ENCODE results near the gene RHD. TPM values are rescaled to one million over a fixed set of nuclear protein-coding genes. Genes with fewer than 3 reads are reported as not detected.
"Not testable (repeated sequence)": the region's sequence is repeated elsewhere in the genome, so short reads cannot be mapped to it uniquely, and the experiment has no call there.

Gene RHD
- total and polyA plus RNA-seq, 4 donors = not detected

DNA sequence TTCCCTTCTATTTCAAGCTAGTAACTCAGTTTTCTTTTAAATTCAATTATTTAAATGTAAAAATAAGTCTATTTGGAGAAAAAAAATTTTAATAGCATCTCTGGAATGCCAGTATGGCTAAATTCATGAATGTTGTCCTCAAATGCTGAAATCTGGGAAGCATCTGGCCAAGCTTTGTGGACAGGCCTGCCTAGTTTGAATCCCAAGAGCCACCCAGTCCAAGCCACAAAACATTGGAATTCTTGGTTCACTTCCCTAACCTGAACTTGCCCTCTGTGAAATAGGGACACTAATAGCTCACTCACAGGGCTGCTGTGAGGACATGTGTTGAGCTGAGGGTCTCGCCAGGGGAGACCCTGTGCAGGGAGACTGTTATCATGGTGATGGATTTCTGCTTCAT, 37.2 kb downstream of the RHD start:
- 90 to 96% methylated on average over 1 of the region's 1 CpG for WGBS, 2 donors
- H3K27ac ChIP-seq (ENCODE audit: low read depth in 1 of 2, low read length in 2 of 2); DNase-seq; H3K4me3 ChIP-seq (ENCODE audit: low read length in 2 of 2); H3K36me3 ChIP-seq (ENCODE audit: control insufficient read depth in 1 of 2, insufficient read depth in 2 of 2, low read length in 1 of 2); intact Hi-C loops (cut with DNase I); ATAC-seq (ENCODE audit: low FRiP score); H3K9me3 ChIP-seq (ENCODE audit: control insufficient read depth, low read length); H3K27me3 ChIP-seq (ENCODE audit: control insufficient read depth in 1 of 2, insufficient read depth in 2 of 2, low read length in 1 of 2); H3K4me1 ChIP-seq (ENCODE audit: control insufficient read depth in 1 of 2, insufficient read depth in 2 of 2, low read length in 2 of 2): not testable (repeated sequence)

DNA sequence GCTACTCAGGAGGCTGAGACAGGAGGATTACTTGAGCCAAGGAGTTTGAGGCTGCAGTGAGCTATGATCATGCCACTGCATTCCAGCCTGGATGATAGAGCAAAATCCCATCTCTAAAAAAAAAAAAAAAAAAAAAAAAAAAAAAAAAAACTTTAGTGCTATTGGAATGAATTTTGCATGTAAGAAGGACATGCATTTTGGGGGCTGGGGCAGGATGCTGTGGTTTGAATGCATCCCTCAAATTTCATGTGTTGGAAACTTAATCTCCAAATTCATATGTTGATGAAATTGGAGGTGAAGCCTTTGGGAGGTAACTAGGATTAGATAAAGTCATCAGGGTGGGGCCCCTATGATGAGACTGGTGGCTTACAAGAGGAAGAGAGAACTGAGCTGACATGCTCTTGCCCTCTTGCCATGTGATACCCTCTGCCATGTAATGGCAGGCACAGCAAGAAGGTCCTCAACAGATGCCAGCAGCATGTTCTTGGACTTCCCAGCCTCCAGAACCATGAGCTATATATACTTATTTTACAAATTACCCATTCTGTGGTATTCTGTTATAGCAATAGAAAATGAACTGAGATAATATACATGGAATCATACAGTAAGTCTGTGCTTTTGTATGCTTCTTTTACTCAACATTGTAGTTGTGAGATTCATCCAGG, 40.6 kb downstream of the RHD start:
- ATAC-seq (ENCODE audit: low FRiP score); H3K36me3 ChIP-seq (ENCODE audit: control insufficient read depth in 1 of 2, insufficient read depth in 2 of 2, low read length in 1 of 2); H3K27me3 ChIP-seq (ENCODE audit: control insufficient read depth in 1 of 2, insufficient read depth in 2 of 2, low read length in 1 of 2); H3K27ac ChIP-seq (ENCODE audit: low read depth in 1 of 2, low read length in 2 of 2); DNase-seq; H3K9me3 ChIP-seq (ENCODE audit: control insufficient read depth, low read length); H3K4me1 ChIP-seq (ENCODE audit: control insufficient read depth in 1 of 2, insufficient read depth in 2 of 2, low read length in 2 of 2); intact Hi-C loops (cut with DNase I); H3K4me3 ChIP-seq (ENCODE audit: low read length in 2 of 2): not testable (repeated sequence)

DNA sequence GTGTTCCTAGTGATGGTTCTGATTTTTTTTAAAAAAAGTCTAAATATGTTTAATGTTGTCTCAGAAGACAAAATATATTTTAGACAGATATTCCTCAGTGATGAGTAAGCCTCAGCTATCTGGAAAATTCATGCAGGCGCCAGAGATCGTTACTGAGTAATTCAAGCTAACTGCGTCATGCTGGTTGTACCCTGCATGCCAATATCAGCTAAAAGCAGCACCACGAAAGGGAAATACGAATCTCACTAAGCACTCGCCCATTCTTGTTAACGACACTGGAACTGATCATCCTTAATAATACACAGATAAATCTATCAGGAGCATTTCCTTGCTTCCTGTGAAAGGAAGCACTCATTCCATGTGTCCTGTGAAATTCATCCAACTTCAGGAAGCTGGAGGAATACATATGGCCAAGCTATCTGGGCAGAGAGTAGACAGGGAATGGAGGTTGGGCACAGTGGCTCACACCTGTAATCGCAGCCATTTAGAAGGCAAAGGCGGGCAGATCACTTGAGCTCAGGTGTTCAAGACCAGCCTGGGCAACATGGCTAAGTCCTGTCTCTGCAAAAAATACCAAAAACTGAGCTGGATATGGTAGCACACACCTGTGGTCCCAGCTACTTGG, 48.1 kb downstream of the RHD start:
- H3K9me3 ChIP-seq (ENCODE audit: control insufficient read depth, low read length); H3K4me1 ChIP-seq (ENCODE audit: control insufficient read depth in 1 of 2, insufficient read depth in 2 of 2, low read length in 2 of 2); H3K4me3 ChIP-seq (ENCODE audit: low read length in 2 of 2); H3K36me3 ChIP-seq (ENCODE audit: control insufficient read depth in 1 of 2, insufficient read depth in 2 of 2, low read length in 1 of 2); intact Hi-C loops (cut with DNase I); DNase-seq; H3K27ac ChIP-seq (ENCODE audit: low read depth in 1 of 2, low read length in 2 of 2); H3K27me3 ChIP-seq (ENCODE audit: control insufficient read depth in 1 of 2, insufficient read depth in 2 of 2, low read length in 1 of 2); ATAC-seq (ENCODE audit: low FRiP score): not testable (repeated sequence)
- WGBS, 2 donors = 87 to 88% methylated on average over 9 of the region's 9 CpGs

DNA sequence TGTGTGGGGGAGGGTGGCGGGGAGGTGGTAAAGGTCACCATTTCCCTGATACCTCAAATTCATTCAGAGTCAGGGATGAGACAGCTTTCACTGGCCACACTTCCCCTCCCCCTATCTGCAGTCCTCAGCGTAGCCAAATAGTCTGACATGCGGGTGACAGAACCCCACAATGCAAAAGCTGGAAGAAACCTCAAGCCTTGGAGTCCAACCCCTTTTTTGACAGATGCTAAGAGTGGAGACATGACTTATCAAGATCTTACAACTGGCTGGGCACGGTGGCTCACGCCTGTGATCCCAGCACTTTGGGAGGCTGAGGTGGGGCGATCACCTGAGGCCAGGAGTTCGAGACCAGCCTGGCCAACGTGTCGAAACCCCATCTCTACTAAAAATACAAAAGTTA, 49.8 kb downstream of the RHD start:
- DNase-seq; ATAC-seq (ENCODE audit: low FRiP score); H3K4me3 ChIP-seq (ENCODE audit: low read length in 2 of 2); H3K4me1 ChIP-seq (ENCODE audit: control insufficient read depth in 1 of 2, insufficient read depth in 2 of 2, low read length in 2 of 2); H3K36me3 ChIP-seq (ENCODE audit: control insufficient read depth in 1 of 2, insufficient read depth in 2 of 2, low read length in 1 of 2); H3K27me3 ChIP-seq (ENCODE audit: control insufficient read depth in 1 of 2, insufficient read depth in 2 of 2, low read length in 1 of 2); H3K27ac ChIP-seq (ENCODE audit: low read depth in 1 of 2, low read length in 2 of 2); intact Hi-C loops (cut with DNase I); H3K9me3 ChIP-seq (ENCODE audit: control insufficient read depth, low read length): not testable (repeated sequence)
- WGBS, 2 donors = 85 to 86% methylated on average over 8 of the region's 9 CpGs

DNA sequence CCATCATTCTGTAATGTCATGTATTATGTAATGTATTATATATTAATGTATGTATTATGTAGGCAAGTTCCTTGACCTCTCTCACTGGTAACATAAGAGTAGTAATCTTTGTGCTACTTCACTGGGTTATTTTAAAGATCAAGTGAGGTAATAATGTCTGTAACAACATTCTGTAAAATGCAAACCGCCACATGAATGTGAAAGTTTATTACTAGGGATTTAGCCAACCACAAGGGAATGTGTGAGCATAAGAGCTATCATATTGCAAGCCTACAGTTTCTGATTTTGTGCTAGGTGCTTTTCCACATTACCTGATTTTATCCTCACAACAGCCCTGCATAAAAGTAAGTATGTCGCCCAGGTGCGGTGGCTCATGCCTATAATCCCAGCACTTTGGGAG, 52.1 kb downstream of the RHD start:
- intact Hi-C loops (cut with DNase I); ATAC-seq (ENCODE audit: low FRiP score): not testable (repeated sequence)
- WGBS, 2 donors = 96% methylated on average over 3 of the region's 3 CpGs

DNA sequence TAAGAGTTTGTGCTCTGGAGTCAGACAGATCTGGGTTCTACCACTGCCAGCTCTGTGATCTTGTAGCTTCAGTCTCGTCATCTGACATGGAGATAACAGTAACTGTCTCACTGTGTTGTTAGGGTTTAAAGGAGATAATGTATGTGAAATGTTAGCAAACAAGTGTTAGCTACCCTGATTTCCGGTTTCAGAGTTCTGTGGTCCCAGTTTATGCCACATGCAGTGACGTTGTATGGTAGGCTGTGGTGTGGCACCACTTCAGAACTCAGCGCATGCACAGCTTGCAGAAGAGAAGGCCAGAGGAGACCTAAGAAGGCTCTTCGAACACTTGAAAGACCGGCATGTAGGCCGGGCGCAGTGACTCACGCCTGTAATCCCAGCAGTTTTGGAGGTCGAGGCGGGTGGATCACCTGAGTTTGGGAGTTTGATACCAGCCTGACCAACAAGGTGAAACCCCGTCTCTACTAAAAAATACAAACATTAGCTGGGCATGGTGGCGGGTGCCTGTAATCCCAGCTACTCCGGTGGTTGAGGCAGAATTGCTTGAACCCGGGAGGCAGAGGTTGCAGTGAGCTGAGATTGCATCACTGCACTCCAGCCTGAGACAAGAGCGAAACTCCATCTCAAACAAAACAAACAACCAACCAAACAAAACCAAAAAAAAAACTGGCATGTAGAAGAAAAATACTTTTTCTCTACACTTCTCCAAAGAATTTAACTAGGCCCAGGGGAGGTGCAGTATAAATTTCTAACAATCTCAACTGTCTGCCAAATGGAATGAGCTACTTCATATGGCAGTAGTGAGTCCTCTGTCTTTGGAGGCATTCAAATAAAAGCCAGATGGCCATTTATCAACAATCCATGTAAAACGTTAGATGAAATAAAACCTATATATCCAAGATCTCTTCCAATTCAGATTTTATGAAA, 55.8 kb downstream of the RHD start:
- ATAC-seq (ENCODE audit: low FRiP score); DNase-seq; H3K9me3 ChIP-seq (ENCODE audit: control insufficient read depth, low read length); H3K27ac ChIP-seq (ENCODE audit: low read depth in 1 of 2, low read length in 2 of 2); H3K27me3 ChIP-seq (ENCODE audit: control insufficient read depth in 1 of 2, insufficient read depth in 2 of 2, low read length in 1 of 2); H3K4me3 ChIP-seq (ENCODE audit: low read length in 2 of 2); intact Hi-C loops (cut with DNase I); H3K4me1 ChIP-seq (ENCODE audit: control insufficient read depth in 1 of 2, insufficient read depth in 2 of 2, low read length in 2 of 2); H3K36me3 ChIP-seq (ENCODE audit: control insufficient read depth in 1 of 2, insufficient read depth in 2 of 2, low read length in 1 of 2): not testable (repeated sequence)
- no CpG with 5 or more reads among the region's 17 CpGs for WGBS, 2 donors

More for the DNA sequence above, 52.1 kb downstream of the RHD start:
- H3K27me3 ChIP-seq (ENCODE audit: control insufficient read depth in 1 of 2, insufficient read depth in 2 of 2, low read length in 1 of 2); H3K4me1 ChIP-seq (ENCODE audit: control insufficient read depth in 1 of 2, insufficient read depth in 2 of 2, low read length in 2 of 2); DNase-seq; H3K9me3 ChIP-seq (ENCODE audit: control insufficient read depth, low read length); H3K36me3 ChIP-seq (ENCODE audit: control insufficient read depth in 1 of 2, insufficient read depth in 2 of 2, low read length in 1 of 2); H3K27ac ChIP-seq (ENCODE audit: low read depth in 1 of 2, low read length in 2 of 2); H3K4me3 ChIP-seq (ENCODE audit: low read length in 2 of 2): not testable (repeated sequence)

DNA sequence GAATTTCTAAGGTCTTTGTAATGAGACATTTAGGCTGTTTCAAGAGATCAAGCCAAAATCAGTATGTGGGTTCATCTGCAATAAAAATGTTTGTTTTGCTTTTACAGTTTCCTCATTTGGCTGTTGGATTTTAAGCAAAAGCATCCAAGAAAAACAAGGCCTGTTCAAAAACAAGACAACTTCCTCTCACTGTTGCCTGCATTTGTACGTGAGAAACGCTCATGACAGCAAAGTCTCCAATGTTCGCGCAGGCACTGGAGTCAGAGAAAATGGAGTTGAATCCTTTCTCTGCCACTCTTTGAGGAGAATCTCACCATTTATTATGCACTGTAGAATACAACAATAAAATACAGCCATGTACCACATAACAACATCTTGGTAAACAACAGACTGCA, 56.5 kb downstream of the RHD start:
- H3K9me3 ChIP-seq (ENCODE audit: control insufficient read depth, low read length); H3K4me1 ChIP-seq (ENCODE audit: control insufficient read depth in 1 of 2, insufficient read depth in 2 of 2, low read length in 2 of 2); H3K36me3 ChIP-seq (ENCODE audit: control insufficient read depth in 1 of 2, insufficient read depth in 2 of 2, low read length in 1 of 2); DNase-seq; H3K4me3 ChIP-seq (ENCODE audit: low read length in 2 of 2); intact Hi-C loops (cut with DNase I); H3K27ac ChIP-seq (ENCODE audit: low read depth in 1 of 2, low read length in 2 of 2); H3K27me3 ChIP-seq (ENCODE audit: control insufficient read depth in 1 of 2, insufficient read depth in 2 of 2, low read length in 1 of 2): not testable (repeated sequence)
- ATAC-seq (ENCODE audit: low FRiP score) = peak; percentile 25
- 80 to 87% methylated on average over 4 of the region's 4 CpGs for WGBS, 2 donors

DNA sequence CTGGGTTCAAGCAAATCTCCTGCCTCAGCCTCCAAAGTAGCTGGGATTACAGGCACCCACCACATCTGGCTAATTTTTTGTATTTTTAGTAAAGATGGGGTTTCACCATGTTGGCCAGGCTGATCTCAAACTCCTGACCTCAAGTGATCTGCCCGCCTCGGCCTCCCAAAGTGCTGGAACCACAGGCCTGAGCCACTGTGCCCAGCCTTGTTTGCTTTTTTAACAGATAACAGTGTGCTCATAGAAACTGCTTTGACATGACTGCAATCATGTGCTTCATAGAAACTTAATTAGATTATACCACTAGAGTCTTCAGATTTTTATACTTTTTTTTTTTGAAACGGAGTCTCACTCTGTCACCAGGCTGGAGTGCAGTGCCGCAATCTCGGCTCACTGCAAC, 57.0 kb downstream of the RHD start:
- H3K36me3 ChIP-seq (ENCODE audit: control insufficient read depth in 1 of 2, insufficient read depth in 2 of 2, low read length in 1 of 2); H3K4me3 ChIP-seq (ENCODE audit: low read length in 2 of 2); H3K4me1 ChIP-seq (ENCODE audit: control insufficient read depth in 1 of 2, insufficient read depth in 2 of 2, low read length in 2 of 2); H3K27me3 ChIP-seq (ENCODE audit: control insufficient read depth in 1 of 2, insufficient read depth in 2 of 2, low read length in 1 of 2); intact Hi-C loops (cut with DNase I); H3K27ac ChIP-seq (ENCODE audit: low read depth in 1 of 2, low read length in 2 of 2); H3K9me3 ChIP-seq (ENCODE audit: control insufficient read depth, low read length); DNase-seq; ATAC-seq (ENCODE audit: low FRiP score): not testable (repeated sequence)
- WGBS, 2 donors = 83 to 85% methylated on average over 5 of the region's 5 CpGs
